Common myeloid progenitor, CD34-positive (primary cell): ENCODE results near the gene ACCS.
A peak's percentile ranks its signal among the peaks of the same experiment; 100 is the strongest.

Source experiments
- CTCF ChIA-PET: fragments of 350-600 bp; sonication (Branson Sonifier 250); formaldehyde crosslinking; loops from one replicate; lab custom pipeline; 2021; ENCODE audit warnings: antibody characterized with exemption; lab: Charles Lee
- POLR2A ChIA-PET: fragments of 350-600 bp; sonication (Branson Sonifier 250); formaldehyde crosslinking; loops from one replicate; lab custom pipeline; 2021; ENCODE audit warnings: antibody characterized with exemption; lab: Charles Lee
- DNase-seq, 3 donors: peaks; one replicate each; pipeline versions ENCODE4 v3.0.0 to v3.0.0-alpha.2; 2013
- H3K27ac ChIP-seq, 2 experiments: 1 replicate in 1 of 2; 2 replicates in 1 of 2; pipeline ENCODE4 v1.7.0; 2013; ENCODE audit warnings: inconsistent platforms in 2 of 2, low read length in 2 of 2, mild to moderate bottlenecking in 2 of 2, low read depth in 1 of 2, moderate library complexity in 1 of 2; ENCODE audit not compliant: severe bottlenecking in 2 of 2, insufficient read depth in 1 of 2, poor library complexity in 1 of 2
- H3K27me3 ChIP-seq, 5 experiments: replicated peaks in 2 of 5; 1 replicate in 3 of 5; 2 replicates in 2 of 5; pipeline versions ENCODE4 v1.6.1 to v1.7.0; 2013; ENCODE audit warnings: low read length in 4 of 5, mild to moderate bottlenecking in 2 of 5, moderate library complexity in 2 of 5, inconsistent platforms in 1 of 5; ENCODE audit not compliant: insufficient read depth in 5 of 5, control insufficient read depth in 4 of 5
- H3K36me3 ChIP-seq, 4 experiments: 1 replicate in 2 of 4; 2 replicates in 2 of 4; pipeline versions ENCODE4 v1.6.1 to v1.7.0; 2013; ENCODE audit warnings: low read length in 3 of 4, control low read depth in 1 of 4, mild to moderate bottlenecking in 1 of 4; ENCODE audit not compliant: control insufficient read depth in 4 of 4, insufficient read depth in 4 of 4
- H3K4me1 ChIP-seq, 4 experiments: 1 replicate in 3 of 4; 2 replicates in 1 of 4; pipeline versions ENCODE4 v1.6.1 to v1.7.1; 2013; ENCODE audit warnings: low read length in 3 of 4, mild to moderate bottlenecking in 3 of 4, control low read depth in 1 of 4, inconsistent platforms in 1 of 4, moderate library complexity in 1 of 4; ENCODE audit not compliant: control insufficient read depth in 4 of 4, insufficient read depth in 4 of 4; ENCODE audit errors: control extremely low read depth in 1 of 4
- H3K4me3 ChIP-seq, 7 experiments: 1 replicate in 4 of 7; 2 replicates in 3 of 7; pipeline versions ENCODE4 v1.5.1 to v1.7.0; 2013; ENCODE audit warnings: mild to moderate bottlenecking in 7 of 7, low read length in 6 of 7, moderate library complexity in 6 of 7, inconsistent platforms in 2 of 7, low read depth in 2 of 7, control low read depth in 1 of 7; ENCODE audit not compliant: insufficient read depth in 4 of 7, control insufficient read depth in 1 of 7; ENCODE audit errors: extremely low read depth in 1 of 7
- H3K9me3 ChIP-seq, 5 experiments: 1 replicate in 4 of 5; 2 replicates in 1 of 5; pipeline versions ENCODE4 v1.6.1 to v1.7.1; 2013; ENCODE audit warnings: low read length in 4 of 5, mild to moderate bottlenecking in 2 of 5, inconsistent platforms in 1 of 5, low read depth in 1 of 5, moderate library complexity in 1 of 5; ENCODE audit not compliant: control insufficient read depth in 4 of 5, insufficient read depth in 2 of 5; ENCODE audit errors: control extremely low read depth in 1 of 5
- WGBS: methylation state at CpG from one replicate; pipeline ENCODE4 v1.1.5; 2013; ENCODE audit not compliant: insufficient coverage; 5-methylcytosine and 5-hydroxymethylcytosine counted together

ACCS gene

DNA sequence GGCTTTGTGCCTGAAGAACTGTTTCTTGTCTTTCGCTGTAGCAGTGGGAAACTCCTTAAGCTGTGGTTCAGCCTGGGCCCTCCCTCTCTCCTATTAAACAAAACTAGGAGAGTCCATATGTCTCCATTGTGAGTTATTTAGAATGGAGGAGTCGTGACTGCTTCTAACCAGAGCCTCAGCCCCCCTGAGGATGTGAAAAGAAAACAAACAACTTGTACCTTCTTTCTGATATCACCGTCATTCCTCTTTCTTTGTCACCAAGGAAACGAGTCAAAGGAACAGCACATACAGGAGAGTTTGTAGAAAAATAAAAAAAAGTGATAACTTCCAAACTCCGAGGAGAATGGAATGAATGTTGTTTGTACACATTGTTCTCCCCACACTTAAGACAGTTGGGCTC is 17.8 kb downstream of the ACCS start:
- Histone ChIP-seq H3K27me3 (no peaks in the 10 kb centered on the region), H3K9me3 (peaks cover 0 to 4% (median 0%) of the 10 kb centered on the region in 5 experiments), H3K27ac (no peak overlapping the region), H3K4me1 (peaks cover 0 to 6% (median 4%) of the 10 kb centered on the region in 4 experiments), H3K4me3 (no peak overlapping the region), H3K36me3 (peaks cover 7 to 37% (median 29%) of the 10 kb centered on the region in 4 experiments)
- DNase-seq = no peak
- POLR2A ChIA-PET = no interaction called here
- CTCF ChIA-PET = interaction anchor here (1.3 to 2.2 kb wide), 3 partner anchors 11 to 21 kb away, joined by 3 to 15 read pairs (median 8); partner anchors contain the start of gene EXT2
- 100% methylated on average over 2 of the region's 5 CpGs for WGBS

- ChIA-PET POLR2A (interaction anchor here (1.4 kb wide), 1 partner anchor 11 kb away, joined by 3 read pairs; no protein-coding TSS in a partner anchor), CTCF (interaction anchor here (0.8 to 2.1 kb wide), 6 partner anchors 9 to 48 kb away, joined by 3 to 15 read pairs (median 3); partner anchors contain the start of gene EXT2)
- WGBS = no CpG with 5 or more reads among the region's 1 CpG
These were observed 19.3 kb downstream of the ACCS start for GRCh38 chr11:44085330-44085729.

DNA sequence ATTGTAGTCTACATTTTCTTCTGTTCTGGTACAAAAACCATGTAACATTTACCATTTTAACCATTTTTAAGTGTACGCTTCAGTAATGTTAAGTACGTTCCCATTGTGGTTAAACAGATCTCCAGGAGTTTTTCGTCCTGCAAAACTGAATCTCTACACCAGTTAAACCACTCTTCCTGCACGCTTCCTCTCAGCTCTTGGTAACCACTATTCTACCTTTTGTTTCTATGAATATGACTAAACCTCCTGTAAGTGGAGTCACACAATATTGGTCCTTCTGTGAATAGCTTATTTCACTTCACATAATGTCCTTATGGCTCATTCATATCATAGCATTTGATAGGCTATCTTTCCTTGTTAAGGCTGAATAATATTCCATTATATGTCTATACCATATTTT is 22.3 kb downstream of the ACCS start:
- WGBS = 44% methylated on average over 3 of the region's 4 CpGs
- no peak for DNase-seq
- Histone ChIP-seq H3K9me3 (peaks cover 0 to 4% (median 3%) of the 10 kb centered on the region in 5 experiments), H3K36me3 (peaks cover 2 to 15% (median 7%) of the 10 kb centered on the region in 4 experiments), H3K27me3 (no peaks in the 10 kb centered on the region), H3K4me1 (peaks cover 0 to 6% (median 4%) of the 10 kb centered on the region in 4 experiments), H3K4me3 (no peak overlapping the region), H3K27ac (no peak overlapping the region)
- POLR2A ChIA-PET = no interaction called here
- CTCF ChIA-PET = interaction anchor here (0.7 to 1.4 kb wide), 2 partner anchors 18 to 25 kb away, joined by 4 read pairs; no protein-coding TSS in a partner anchor

More at GRCh38 chr11:44085330-44085729, 19.3 kb downstream of the ACCS start:
- H3K27ac ChIP-seq = no peak overlapping the region
- no peak overlapping the region for H3K4me3 ChIP-seq
- peaks cover 0 to 6% (median 4%) of the 10 kb centered on the region in 4 experiments for H3K4me1 ChIP-seq
- H3K36me3 ChIP-seq = peaks cover 9 to 34% (median 27%) of the 10 kb centered on the region in 4 experiments
- DNase-seq = no peak
- H3K27me3 ChIP-seq = no peaks in the 10 kb centered on the region
- peaks cover 0 to 4% (median 3%) of the 10 kb centered on the region in 5 experiments for H3K9me3 ChIP-seq

DNA sequence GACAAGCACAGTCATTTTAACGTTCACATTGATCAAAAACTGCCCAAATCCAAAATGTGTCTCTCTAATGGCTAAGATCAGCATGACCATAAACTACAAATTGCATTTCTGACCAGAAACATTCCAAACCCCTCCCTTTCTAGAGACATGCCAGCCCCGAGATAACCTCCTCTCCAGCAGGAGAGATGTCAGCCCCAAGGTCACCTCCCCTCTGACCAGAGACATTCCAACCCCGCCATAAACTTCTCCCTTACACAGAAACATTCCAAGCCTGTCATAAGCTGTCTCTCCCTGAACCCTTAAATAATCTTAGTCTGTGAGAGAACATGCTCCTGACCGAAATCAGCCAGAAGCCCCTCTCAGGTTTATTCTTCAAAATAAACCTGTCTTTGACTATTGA is 22.8 kb downstream of the ACCS start:
- H3K4me1 ChIP-seq = peaks cover 0 to 6% (median 4%) of the 10 kb centered on the region in 4 experiments
- peaks cover 0 to 4% (median 3%) of the 10 kb centered on the region in 5 experiments for H3K9me3 ChIP-seq
- no peak for DNase-seq
- WGBS = 100% methylated on average over 3 of the region's 4 CpGs
- ChIA-PET POLR2A (no interaction called here), CTCF (interaction anchor here (0.7 kb wide), 1 partner anchor 26 kb away, joined by 4 read pairs; no protein-coding TSS in a partner anchor)
- H3K36me3 ChIP-seq = peaks cover 2 to 10% (median 5%) of the 10 kb centered on the region in 4 experiments
- no peak overlapping the region for H3K27ac ChIP-seq
- no peak overlapping the region for H3K4me3 ChIP-seq
- H3K27me3 ChIP-seq = no peaks in the 10 kb centered on the region

DNA sequence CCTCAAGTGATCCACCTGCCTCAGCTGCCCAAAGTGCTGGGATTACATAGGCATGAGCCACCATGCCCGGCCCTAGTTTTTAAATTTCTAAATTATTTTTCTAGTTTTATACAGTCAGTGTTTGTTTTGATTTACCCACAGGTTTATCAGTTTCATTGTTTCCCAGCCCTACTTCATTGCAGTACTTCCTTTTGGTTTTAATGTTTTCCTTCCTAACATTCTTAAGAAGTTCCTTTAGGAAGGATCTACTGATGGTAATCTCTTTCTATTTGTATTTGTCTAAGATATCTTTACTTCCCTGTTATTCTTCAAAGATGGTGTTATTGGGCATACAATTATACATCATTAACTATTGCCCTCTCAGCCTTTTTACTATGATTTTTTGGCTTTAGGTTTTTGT is 24.5 kb downstream of the ACCS start:
- peaks cover 0 to 10% (median 8%) of the 10 kb centered on the region in 4 experiments for H3K4me1 ChIP-seq
- H3K27ac ChIP-seq = no peak overlapping the region
- H3K36me3 ChIP-seq = peaks cover 0 to 5% (median 2%) of the 10 kb centered on the region in 4 experiments
- ChIA-PET POLR2A (no interaction called here), CTCF (interaction anchor here (1.6 to 6.3 kb wide), 3 partner anchors 8 to 22 kb away, joined by 4 to 84 read pairs (median 34); partner anchors contain the start of gene ACCS)
- WGBS = no CpG with 5 or more reads among the region's 1 CpG
- DNase-seq = no peak
- peaks cover 0 to 3% (median 0%) of the 10 kb centered on the region in 5 experiments for H3K9me3 ChIP-seq
- no peak overlapping the region for H3K4me3 ChIP-seq
- H3K27me3 ChIP-seq = no peaks in the 10 kb centered on the region

DNA sequence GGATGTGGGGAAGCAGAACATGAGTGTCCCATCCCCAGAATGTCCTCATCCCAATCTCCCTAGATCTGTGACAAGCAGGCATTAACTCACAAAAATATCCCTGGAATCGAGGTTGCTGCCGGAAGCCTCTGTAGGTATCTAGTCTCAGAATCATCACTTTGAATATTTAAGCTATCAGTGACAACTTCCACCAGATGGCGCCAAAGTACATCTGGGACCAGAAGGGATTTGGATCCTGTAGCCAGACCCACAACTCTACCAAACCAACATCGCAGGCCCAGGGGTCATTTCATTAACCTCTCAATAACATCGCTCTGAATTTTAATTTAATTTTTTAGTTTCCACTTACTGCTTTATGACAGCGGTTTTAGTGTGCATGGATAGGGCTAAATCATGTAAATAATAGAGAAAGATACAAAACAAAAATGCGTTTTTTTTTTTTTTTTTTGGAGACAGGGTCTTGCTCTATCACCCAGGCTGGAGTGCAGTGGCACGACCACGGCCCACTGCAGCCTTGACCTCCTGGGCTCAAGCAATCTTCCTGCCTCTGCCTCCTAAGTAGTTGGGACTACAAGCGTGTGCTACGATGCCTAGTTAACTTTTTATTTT is 28.3 kb downstream of the ACCS start:
- POLR2A ChIA-PET = no interaction called here
- 19% methylated on average over 4 of the region's 11 CpGs for WGBS

More for the DNA sequence above, 28.3 kb downstream of the ACCS start:
- Histone ChIP-seq H3K4me1 (peaks cover 3 to 13% (median 8%) of the 10 kb centered on the region in 4 experiments), H3K36me3 (peaks cover 0 to 2% (median 0%) of the 10 kb centered on the region in 4 experiments), H3K27me3 (no peaks in the 10 kb centered on the region), H3K4me3 (no peak overlapping the region), H3K27ac (no peak overlapping the region), H3K9me3 (peaks cover 0 to under 1% (median 0%) of the 10 kb centered on the region in 5 experiments)
- peak; percentile 79 to 85 (median 83) for DNase-seq
- CTCF ChIA-PET = interaction anchor here (0.9 to 6.3 kb wide), 10 partner anchors 10 to 443 kb away, joined by 3 to 84 read pairs (median 10); partner anchors contain the start of gene ACCS
